Sigmoid colon (tissue), 4 donors: ENCODE data around the gene NPPA.

ENCODE experiments used
- EP300 ChIP-seq, 4 donors: sonication (generic); formaldehyde crosslinking; IDR thresholded peaks; one replicate each; pipeline ENCODE4 v1.6.1; 2017; ENCODE audit warnings: antibody characterized with exemption in 4 of 4
- POLR2A ChIP-seq, 2 donors: fragments of 450-650 bp; IDR thresholded peaks; one replicate each; pipeline ENCODE4 v1.6.1; 2016; ENCODE audit warnings: antibody characterized with exemption in 2 of 2, mild to moderate bottlenecking in 2 of 2, moderate library complexity in 2 of 2
- TF ChIP-seq, protein P1 (sequence below), 4 experiments: fragments of 450-650 bp in 3 of 4; fragments of 200-600 bp in 1 of 4; IDR thresholded peaks; one replicate each; pipeline ENCODE4 v1.5.1; 2016 to 2019; ENCODE audit warnings: antibody characterized with exemption in 4 of 4, mild to moderate bottlenecking in 3 of 4, moderate library complexity in 2 of 4

DNA sequence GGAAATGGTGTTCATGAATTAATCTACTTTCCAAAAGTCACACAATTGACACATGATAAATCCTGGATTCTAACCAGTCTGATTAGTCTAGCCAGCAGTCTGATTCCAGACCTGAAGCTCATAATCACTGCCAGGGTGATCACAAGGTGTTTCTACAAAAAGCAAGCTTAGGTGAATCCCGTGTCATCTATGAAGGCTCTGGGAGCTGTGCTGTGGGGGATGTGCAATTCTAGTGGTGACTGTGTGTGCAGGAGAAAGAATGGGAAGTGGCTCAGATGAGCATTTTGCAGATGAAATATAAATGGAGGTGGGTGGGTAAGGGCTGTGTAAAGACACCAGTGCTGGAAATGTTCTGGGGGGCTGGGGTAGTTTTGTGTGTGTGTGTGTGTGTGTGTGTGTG is 13.0 kb upstream of the NPPA start:
- TF ChIP-seq, protein P1, sequence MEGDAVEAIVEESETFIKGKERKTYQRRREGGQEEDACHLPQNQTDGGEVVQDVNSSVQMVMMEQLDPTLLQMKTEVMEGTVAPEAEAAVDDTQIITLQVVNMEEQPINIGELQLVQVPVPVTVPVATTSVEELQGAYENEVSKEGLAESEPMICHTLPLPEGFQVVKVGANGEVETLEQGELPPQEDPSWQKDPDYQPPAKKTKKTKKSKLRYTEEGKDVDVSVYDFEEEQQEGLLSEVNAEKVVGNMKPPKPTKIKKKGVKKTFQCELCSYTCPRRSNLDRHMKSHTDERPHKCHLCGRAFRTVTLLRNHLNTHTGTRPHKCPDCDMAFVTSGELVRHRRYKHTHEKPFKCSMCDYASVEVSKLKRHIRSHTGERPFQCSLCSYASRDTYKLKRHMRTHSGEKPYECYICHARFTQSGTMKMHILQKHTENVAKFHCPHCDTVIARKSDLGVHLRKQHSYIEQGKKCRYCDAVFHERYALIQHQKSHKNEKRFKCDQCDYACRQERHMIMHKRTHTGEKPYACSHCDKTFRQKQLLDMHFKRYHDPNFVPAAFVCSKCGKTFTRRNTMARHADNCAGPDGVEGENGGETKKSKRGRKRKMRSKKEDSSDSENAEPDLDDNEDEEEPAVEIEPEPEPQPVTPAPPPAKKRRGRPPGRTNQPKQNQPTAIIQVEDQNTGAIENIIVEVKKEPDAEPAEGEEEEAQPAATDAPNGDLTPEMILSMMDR (IDR thresholded peaks at IDR 0.05): no peak
- no peak for TF ChIP-seq POLR2A (IDR thresholded peaks at IDR 0.05)
- no peak for TF ChIP-seq EP300 (IDR thresholded peaks at IDR 0.05)
